H1 (cell line): Measurements from ENCODE around the gene RYK. TPM values are rescaled to one million over a fixed set of nuclear protein-coding genes. Genes with fewer than 3 reads are reported as not detected.

Experiments used
- ATF2 ChIP-seq: IDR thresholded peaks from 2 replicates; pipeline ENCODE4 v1.6.1; 2012; ENCODE audit warnings: low read length, inconsistent platforms
- CTBP2 ChIP-seq: IDR thresholded peaks from 2 replicates; pipeline ENCODE4 v1.7.0; 2011; ENCODE audit warnings: borderline replicate concordance, mild to moderate bottlenecking, moderate library complexity, mixed read lengths, low read length; ENCODE audit not compliant: insufficient read depth, insufficient read length
- FOSL1 ChIP-seq: IDR thresholded peaks from 2 replicates; pipeline ENCODE4 v1.6.1; 2011; ENCODE audit warnings: mild to moderate bottlenecking, low read depth, low read length, moderate library complexity; ENCODE audit not compliant: insufficient read depth
- HDAC6 ChIP-seq: IDR thresholded peaks from one replicate; pipeline ENCODE4 v1.7.1; 2012; ENCODE audit warnings: low read depth, mild to moderate bottlenecking, inconsistent platforms, low read length, moderate library complexity
- RBBP5 ChIP-seq: IDR thresholded peaks from 2 replicates; pipeline ENCODE4 v1.7.1; 2012; ENCODE audit warnings: low read depth, mild to moderate bottlenecking, inconsistent platforms, low read length, moderate library complexity, borderline replicate concordance
- SP4 ChIP-seq: IDR thresholded peaks from 2 replicates; pipeline ENCODE4 v1.6.1; 2012; ENCODE audit warnings: low read length, inconsistent platforms
- TAF1 ChIP-seq: IDR thresholded peaks from 2 replicates; pipeline ENCODE4 v1.6.1; 2011; ENCODE audit warnings: mild to moderate bottlenecking, low read depth, low read length
- TEAD4 ChIP-seq: IDR thresholded peaks from 2 replicates; pipeline ENCODE4 v1.6.1; 2012; ENCODE audit warnings: low read depth, low read length, inconsistent platforms, mixed read lengths
- polyA plus RNA-seq, 7 experiments: library from polyadenylated mRNA; depleted of rRNA in 3 of 7; stranded (reverse) in 5 of 7; unstranded in 2 of 7; fragments of >200 nt in 5 of 7; fragments of 200-250 nt in 2 of 7; gene quantifications; 1 replicate in 5 of 7; 2 replicates in 1 of 7; 4 replicates in 1 of 7; pipeline versions ENCODE4 v1.2.1 to v1.2.3, GENCODE V29; 2011 to 2013; ENCODE audit warnings: missing spikeins in 2 of 7, mixed read lengths in 2 of 7
- total RNA-seq: library from RNA; stranded (reverse); fragmentation: NEBNext Ultra II Directional; extraction: Animal tissue kit (Norgen Biotek cat#: 25700); gene quantifications from 2 replicates; pipeline ENCODE4 v1.2.1, GENCODE V29; 2021

Gene RYK
- total and polyA plus RNA-seq, 2 of the 8 experiments (the other 6 are each of a cell fraction or from before 2014, with no cell fraction given): 30.5 to 63.8 TPM

GRCh38 chr3:134212967-134213665 is 37.5 kb downstream of the RYK start (continued):
- TF ChIP-seq TAF1 (no peak), RBBP5 (no peak), ATF2 (no peak), CTBP2 (no peak), TEAD4 (peak; percentile 93), HDAC6 (no peak), SP4 (no peak), FOSL1 (no peak)
